SK-N-SH treated with all-trans-retinoic acid at 6 μM for 48 hours (cell line): Measurements from ENCODE around the gene METTL1.

ENCODE experiments used
- ARNTL ChIP-seq: fragments of 450-650 bp; formaldehyde crosslinking; IDR thresholded peaks from 2 replicates; pipeline ENCODE4 v1.5.0; 2020; ENCODE audit warnings: low read depth, mild to moderate bottlenecking, moderate library complexity, borderline replicate concordance
- BACH2 ChIP-seq: fragments of 250-450 bp; sonication (Bioruptor Pico); IDR thresholded peaks from 2 replicates; pipeline ENCODE4 v1.9.0; 2021; ENCODE audit warnings: mild to moderate bottlenecking, borderline replicate concordance
- CSRNP3 ChIP-seq: fragments of 250-450 bp; sonication (Bioruptor Pico); IDR thresholded peaks from 2 replicates; pipeline ENCODE4 v1.5.1; 2021; ENCODE audit warnings: mild to moderate bottlenecking, moderate library complexity
- OSR1 ChIP-seq: fragments of 250-450 bp; sonication (Bioruptor Pico); IDR thresholded peaks from 2 replicates; pipeline ENCODE4 v1.8.0; 2022; ENCODE audit warnings: moderate library complexity, mild to moderate bottlenecking, inconsistent platforms
- TCF4 ChIP-seq: fragments of 250-450 bp; sonication (Bioruptor Pico); IDR thresholded peaks from 2 replicates; pipeline ENCODE4 v1.8.0; 2021; ENCODE audit warnings: mild to moderate bottlenecking, moderate library complexity, borderline replicate concordance
- ZFP3 ChIP-seq: fragments of 250-450 bp; sonication (Bioruptor Pico); IDR thresholded peaks from 2 replicates; pipeline ENCODE4 v1.5.0; 2020; ENCODE audit warnings: mild to moderate bottlenecking, moderate library complexity
- ZNF70 ChIP-seq: fragments of 450-650 bp; formaldehyde crosslinking; IDR thresholded peaks from 2 replicates; pipeline ENCODE4 v1.5.0; 2020; ENCODE audit warnings: mild to moderate bottlenecking, moderate library complexity

GRCh38 chr12:57718641-57719528, 53.0 kb downstream of the METTL1 start:
- no peak for TF ChIP-seq CSRNP3
- TF ChIP-seq TCF4 (CRISPR knock-in tag): no peak
- no peak for TF ChIP-seq BACH2 (CRISPR knock-in tag)
- TF ChIP-seq ZNF70 (CRISPR knock-in tag): no peak
- no peak for TF ChIP-seq ARNTL (CRISPR knock-in tag)
- TF ChIP-seq ZFP3 (CRISPR knock-in tag): no peak
- TF ChIP-seq OSR1 (CRISPR knock-in tag): no peak
